ENCODE results near the gene ZMYM4.

DNA sequence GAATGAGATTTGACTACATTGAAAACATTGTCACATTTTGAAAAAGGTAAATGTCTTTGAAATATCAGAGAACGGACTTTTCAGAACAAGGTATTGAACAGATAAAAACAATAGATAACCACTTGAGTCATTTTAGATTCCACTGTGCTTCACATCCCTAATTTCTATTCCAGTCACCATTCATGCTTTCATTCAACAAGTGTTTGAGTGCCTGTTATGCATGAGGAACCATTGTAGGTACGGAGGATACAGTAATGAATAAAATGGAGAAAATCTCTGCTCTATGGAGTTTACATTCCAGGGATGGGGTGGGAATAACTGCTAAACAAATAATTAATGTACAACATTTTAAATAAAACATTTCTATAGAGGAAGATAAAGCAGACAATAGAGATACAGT is 26.3 kb downstream of the ZMYM4 start:
- TF ChIP-seq POLR2A (IDR thresholded peaks at IDR 0.05; ENCODE audit: low read depth, low read length) = no peak
- no peak for TF ChIP-seq POLR2AphosphoS5 (IDR thresholded peaks at IDR 0.05; ENCODE audit: low read depth, low read length)

Measured in GM12891 (cell line).